ENCODE results near the gene TCP10L.
"Not testable (repeated sequence)": the region's sequence is repeated elsewhere in the genome, so short reads cannot be mapped to it uniquely, and the experiment has no call there.

The TCP10L gene

GRCh38 chr21:32537569-32537881 lies 47.8 kb downstream of the TCP10L start:
- no peak for TF ChIP-seq CTCF (IDR thresholded peaks at IDR 0.05; ENCODE audit: low read depth, low read length)
- no peaks in the 10 kb centered on the region for H3K27me3 ChIP-seq (ENCODE audit: insufficient read depth, low read depth, severe bottlenecking)
- no peak overlapping the region for H3K4me3 ChIP-seq (ENCODE audit: low read depth, low read length)
- H3K27ac ChIP-seq, result no peak overlapping the region
- no peaks in the 10 kb centered on the region for H3K9me3 ChIP-seq (ENCODE audit: severe bottlenecking)
- DNase-seq, result no peak
- no peaks in the 10 kb centered on the region for H3K36me3 ChIP-seq

GRCh38 chr21:32535612-32536011 lies 49.7 kb downstream of the TCP10L start:
- H3K27me3 ChIP-seq (ENCODE audit: insufficient read depth, low read depth, severe bottlenecking), result no peaks in the 10 kb centered on the region
- H3K36me3 ChIP-seq, result no peaks in the 10 kb centered on the region
- TF ChIP-seq CTCF (IDR thresholded peaks at IDR 0.05; ENCODE audit: low read depth, low read length), result no peak

GRCh38 chr21:32534113-32534512 lies 51.2 kb downstream of the TCP10L start:
- no peak overlapping the region for H3K4me3 ChIP-seq (ENCODE audit: low read depth, low read length)
- no peak overlapping the region for H3K27ac ChIP-seq
- peaks cover 4% of the 10 kb centered on the region for H3K9me3 ChIP-seq (ENCODE audit: severe bottlenecking)
- no peaks in the 10 kb centered on the region for H3K36me3 ChIP-seq
- H3K27me3 ChIP-seq (ENCODE audit: insufficient read depth, low read depth, severe bottlenecking), result no peaks in the 10 kb centered on the region
- no peak for TF ChIP-seq CTCF (IDR thresholded peaks at IDR 0.05; ENCODE audit: low read depth, low read length)
- DNase-seq, result no peak

More at GRCh38 chr21:32535612-32536011, 49.7 kb downstream of the TCP10L start:
- Histone ChIP-seq H3K27ac (no peak overlapping the region), H3K4me3 (ENCODE audit: low read depth, low read length) (no peak overlapping the region), H3K9me3 (ENCODE audit: severe bottlenecking) (peaks cover 4% of the 10 kb centered on the region)
- DNase-seq, result no peak

- no peak overlapping the region for H3K27ac ChIP-seq
- H3K4me3 ChIP-seq (ENCODE audit: low read depth, low read length), result no peak overlapping the region
- H3K27me3 ChIP-seq (ENCODE audit: insufficient read depth, low read depth, severe bottlenecking), result no peaks in the 10 kb centered on the region
- no peak for DNase-seq
- peaks cover 4% of the 10 kb centered on the region for H3K9me3 ChIP-seq (ENCODE audit: severe bottlenecking)
- no peaks in the 10 kb centered on the region for H3K36me3 ChIP-seq
- no peak for TF ChIP-seq CTCF (IDR thresholded peaks at IDR 0.05; ENCODE audit: low read depth, low read length)
These were observed 51.7 kb downstream of the TCP10L start for GRCh38 chr21:32533611-32534010.

- no peaks in the 10 kb centered on the region for H3K27me3 ChIP-seq (ENCODE audit: insufficient read depth, low read depth, severe bottlenecking)
- no peak for TF ChIP-seq CTCF (IDR thresholded peaks at IDR 0.05; ENCODE audit: low read depth, low read length)
- no peak for DNase-seq
- H3K36me3 ChIP-seq, result no peaks in the 10 kb centered on the region
- no peak overlapping the region for H3K4me3 ChIP-seq (ENCODE audit: low read depth, low read length)
- no peak overlapping the region for H3K27ac ChIP-seq
- peaks cover 4% of the 10 kb centered on the region for H3K9me3 ChIP-seq (ENCODE audit: severe bottlenecking)
These were observed 52.3 kb downstream of the TCP10L start for GRCh38 chr21:32533053-32533452.

GRCh38 chr21:32532636-32533035 lies 52.7 kb downstream of the TCP10L start:
- DNase-seq, result no peak
- Histone ChIP-seq H3K4me3 (ENCODE audit: low read depth, low read length) (no peak overlapping the region), H3K9me3 (ENCODE audit: severe bottlenecking) (peaks cover 4% of the 10 kb centered on the region), H3K27ac (no peak overlapping the region), H3K27me3 (ENCODE audit: insufficient read depth, low read depth, severe bottlenecking) (no peaks in the 10 kb centered on the region), H3K36me3 (no peaks in the 10 kb centered on the region)
- TF ChIP-seq CTCF (IDR thresholded peaks at IDR 0.05; ENCODE audit: low read depth, low read length), result no peak

- H3K27ac ChIP-seq; DNase-seq; H3K27me3 ChIP-seq (ENCODE audit: insufficient read depth, low read depth, severe bottlenecking); H3K9me3 ChIP-seq (ENCODE audit: severe bottlenecking); H3K4me3 ChIP-seq (ENCODE audit: low read depth, low read length); H3K36me3 ChIP-seq: not testable (repeated sequence)
These were observed 53.8 kb downstream of the TCP10L start for GRCh38 chr21:32531561-32531960.

GRCh38 chr21:32530809-32531208 lies 54.5 kb downstream of the TCP10L start:
- H3K9me3 ChIP-seq (ENCODE audit: severe bottlenecking); H3K27ac ChIP-seq; H3K36me3 ChIP-seq; DNase-seq; H3K4me3 ChIP-seq (ENCODE audit: low read depth, low read length); H3K27me3 ChIP-seq (ENCODE audit: insufficient read depth, low read depth, severe bottlenecking): not testable (repeated sequence)

Measured in WERI-Rb-1 (cell line).